HEK293 (cell line): Measurements from ENCODE around the gene MRC2.

ENCODE experiments used
- CTCF ChIA-PET: fragments of 350-600 bp; formaldehyde crosslinking; extraction: SDS; loops from one replicate; lab custom pipeline; 2021; ENCODE audit warnings: antibody characterized with exemption; lab: Yijun Ruan, JAX
- POLR2A ChIA-PET: fragments of 300-600 bp; formaldehyde crosslinking; extraction: SDS; loops from one replicate; lab custom pipeline; 2020; ENCODE audit warnings: antibody characterized with exemption, inconsistent platforms; lab: Yijun Ruan, JAX
- H3K27ac ChIP-seq: fragments of 200-500 bp; sonication (Bioruptor generic); 2 replicates; pipeline ENCODE4 v1.5.1; 2014; ENCODE audit warnings: low read depth, low read length, control low read depth, inconsistent platforms; ENCODE audit errors: extremely low read depth
- H3K36me3 ChIP-seq, 2 experiments: fragments of 200-500 bp in 1 of 2; sonication (Bioruptor generic) in 1 of 2; 1 replicate in 1 of 2; 2 replicates in 1 of 2; pipeline ENCODE4 v1.5.1; 2014 to 2017; ENCODE audit warnings: inconsistent platforms in 2 of 2, low read length in 2 of 2; ENCODE audit not compliant: control insufficient read depth in 2 of 2, insufficient read depth in 1 of 2
- H3K4me1 ChIP-seq: fragments of 200-500 bp; sonication (Bioruptor generic); 2 replicates; pipeline ENCODE4 v1.5.1; 2014; ENCODE audit warnings: mild to moderate bottlenecking, low read length, inconsistent platforms; ENCODE audit not compliant: control insufficient read depth, insufficient read depth
- H3K4me3 ChIP-seq: 2 replicates; pipeline ENCODE4 v1.5.1; 2011; ENCODE audit warnings: low read depth, mild to moderate bottlenecking, control low read depth, low read length, moderate library complexity
- H3K9me3 ChIP-seq: fragments of 200-500 bp; sonication (Bioruptor generic); 2 replicates; pipeline ENCODE4 v1.5.1; 2014; ENCODE audit warnings: low read depth, low read length, inconsistent platforms; ENCODE audit not compliant: control insufficient read depth, insufficient read depth
- GLI2 ChIP-seq: fragments of 450-650 bp; formaldehyde crosslinking; IDR thresholded peaks from 2 replicates; pipeline ENCODE4; 2017; ENCODE audit warnings: missing biosample characterization, missing genetic modification characterization, low read depth, borderline replicate concordance
- HOXC10 ChIP-seq: sonication (generic); formaldehyde crosslinking; IDR thresholded peaks from 2 replicates; pipeline ENCODE4 v1.8.1; 2023; ENCODE audit warnings: mild to moderate bottlenecking, missing genetic modification reagents
- KLF8 ChIP-seq: fragments of 450-650 bp; formaldehyde crosslinking; IDR thresholded peaks from 2 replicates; pipeline ENCODE4 v1.5.1; 2016; ENCODE audit warnings: missing biosample characterization, missing genetic modification characterization
- SP7 ChIP-seq: fragments of 450-650 bp; formaldehyde crosslinking; IDR thresholded peaks from 2 replicates; pipeline ENCODE4 v1.5.1; 2016; ENCODE audit warnings: missing biosample characterization, missing genetic modification characterization
- WT1 ChIP-seq: fragments of 450-650 bp; formaldehyde crosslinking; IDR thresholded peaks from 2 replicates; pipeline ENCODE4 v1.5.1; 2016; ENCODE audit warnings: missing biosample characterization, missing genetic modification characterization
- ZNF114 ChIP-seq: fragments of 450-650 bp; formaldehyde crosslinking; IDR thresholded peaks from 2 replicates; pipeline ENCODE4 v1.5.0; 2017; ENCODE audit warnings: missing biosample characterization, missing genetic modification characterization
- ZNF184 ChIP-seq: fragments of 450-650 bp; IDR thresholded peaks from 2 replicates; pipeline ENCODE4 v1.5.1; 2018; ENCODE audit warnings: missing biosample characterization, mild to moderate bottlenecking, missing genetic modification characterization
- ZNF202 ChIP-seq: fragments of 450-650 bp; formaldehyde crosslinking; IDR thresholded peaks from 2 replicates; pipeline ENCODE4 v1.5.1; 2016; ENCODE audit warnings: missing biosample characterization, missing genetic modification characterization, borderline replicate concordance
- ZNF366 ChIP-seq: fragments of 450-650 bp; formaldehyde crosslinking; conservative IDR thresholded peaks from 2 replicates; pipeline ENCODE4 v1.5.1; 2016; ENCODE audit warnings: missing biosample characterization, missing genetic modification characterization
- ZNF416 ChIP-seq: fragments of 450-650 bp; formaldehyde crosslinking; IDR thresholded peaks from 2 replicates; pipeline ENCODE4 v1.5.1; 2016; ENCODE audit warnings: missing biosample characterization, missing genetic modification characterization
- ZNF514 ChIP-seq: fragments of 450-650 bp; formaldehyde crosslinking; IDR thresholded peaks from 2 replicates; pipeline ENCODE4 v1.5.1; 2016; ENCODE audit warnings: missing biosample characterization, missing genetic modification characterization
- TF ChIP-seq, protein P1 (sequence below): fragments of 450-650 bp; formaldehyde crosslinking; IDR thresholded peaks from 2 replicates; pipeline ENCODE4 v1.5.1; 2016; ENCODE audit warnings: missing biosample characterization, missing genetic modification characterization
- TF ChIP-seq, protein P2 (sequence below): fragments of 450-650 bp; formaldehyde crosslinking; IDR thresholded peaks from 2 replicates; pipeline ENCODE4 v1.5.1; 2016; ENCODE audit warnings: missing biosample characterization, missing genetic modification characterization, borderline replicate concordance
- TF ChIP-seq, protein P3 (sequence below): fragments of 450-650 bp; formaldehyde crosslinking; IDR thresholded peaks from 2 replicates; pipeline ENCODE4 v1.5.1; 2016; ENCODE audit warnings: missing biosample characterization, missing genetic modification characterization
- TF ChIP-seq, protein P4 (sequence below): fragments of 450-650 bp; formaldehyde crosslinking; IDR thresholded peaks from 2 replicates; pipeline ENCODE4 v1.5.1; 2016; ENCODE audit warnings: missing biosample characterization, missing genetic modification characterization, borderline replicate concordance
- TF ChIP-seq, protein P5 (sequence below): fragments of 450-650 bp; formaldehyde crosslinking; IDR thresholded peaks from 2 replicates; pipeline ENCODE4 v1.5.1; 2016; ENCODE audit warnings: missing biosample characterization, missing genetic modification characterization, low read depth
- TF ChIP-seq, protein P6 (sequence below): sonication (generic); formaldehyde crosslinking; IDR thresholded peaks from 2 replicates; pipeline ENCODE4 v1.8.1; 2022; ENCODE audit warnings: mild to moderate bottlenecking, moderate library complexity, missing genetic modification reagents
- TF ChIP-seq, protein P7 (sequence below): fragments of 450-650 bp; formaldehyde crosslinking; IDR thresholded peaks from 2 replicates; pipeline ENCODE4 v1.5.1; 2017; ENCODE audit warnings: missing biosample characterization, missing genetic modification characterization

Gene MRC2

DNA sequence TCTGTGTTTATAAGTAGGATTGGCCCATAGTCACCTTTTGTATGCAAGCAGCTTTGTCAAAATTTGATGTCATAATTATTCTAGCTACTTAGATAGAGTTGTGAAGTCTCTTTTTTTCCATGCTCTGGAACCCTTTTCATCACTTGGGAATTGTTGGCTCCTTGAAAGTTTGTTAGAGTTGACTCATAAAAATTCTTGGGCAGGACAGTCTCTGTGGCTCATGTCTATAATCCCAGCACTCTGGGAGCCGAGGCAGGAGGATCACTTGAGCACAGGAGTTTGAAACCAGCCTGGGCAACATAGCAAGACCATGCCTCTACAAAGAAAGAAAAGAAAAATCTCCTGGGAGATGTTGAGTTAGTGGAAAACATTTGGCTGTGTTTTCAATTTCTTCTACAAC is 45.7 kb upstream of the MRC2 start:
- H3K9me3 ChIP-seq: no peaks in the 10 kb centered on the region
- TF ChIP-seq, protein P1, sequence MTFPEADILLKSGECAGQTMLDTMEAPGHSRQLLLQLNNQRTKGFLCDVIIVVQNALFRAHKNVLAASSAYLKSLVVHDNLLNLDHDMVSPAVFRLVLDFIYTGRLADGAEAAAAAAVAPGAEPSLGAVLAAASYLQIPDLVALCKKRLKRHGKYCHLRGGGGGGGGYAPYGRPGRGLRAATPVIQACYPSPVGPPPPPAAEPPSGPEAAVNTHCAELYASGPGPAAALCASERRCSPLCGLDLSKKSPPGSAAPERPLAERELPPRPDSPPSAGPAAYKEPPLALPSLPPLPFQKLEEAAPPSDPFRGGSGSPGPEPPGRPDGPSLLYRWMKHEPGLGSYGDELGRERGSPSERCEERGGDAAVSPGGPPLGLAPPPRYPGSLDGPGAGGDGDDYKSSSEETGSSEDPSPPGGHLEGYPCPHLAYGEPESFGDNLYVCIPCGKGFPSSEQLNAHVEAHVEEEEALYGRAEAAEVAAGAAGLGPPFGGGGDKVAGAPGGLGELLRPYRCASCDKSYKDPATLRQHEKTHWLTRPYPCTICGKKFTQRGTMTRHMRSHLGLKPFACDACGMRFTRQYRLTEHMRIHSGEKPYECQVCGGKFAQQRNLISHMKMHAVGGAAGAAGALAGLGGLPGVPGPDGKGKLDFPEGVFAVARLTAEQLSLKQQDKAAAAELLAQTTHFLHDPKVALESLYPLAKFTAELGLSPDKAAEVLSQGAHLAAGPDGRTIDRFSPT: no peak
- TF ChIP-seq, protein P2, sequence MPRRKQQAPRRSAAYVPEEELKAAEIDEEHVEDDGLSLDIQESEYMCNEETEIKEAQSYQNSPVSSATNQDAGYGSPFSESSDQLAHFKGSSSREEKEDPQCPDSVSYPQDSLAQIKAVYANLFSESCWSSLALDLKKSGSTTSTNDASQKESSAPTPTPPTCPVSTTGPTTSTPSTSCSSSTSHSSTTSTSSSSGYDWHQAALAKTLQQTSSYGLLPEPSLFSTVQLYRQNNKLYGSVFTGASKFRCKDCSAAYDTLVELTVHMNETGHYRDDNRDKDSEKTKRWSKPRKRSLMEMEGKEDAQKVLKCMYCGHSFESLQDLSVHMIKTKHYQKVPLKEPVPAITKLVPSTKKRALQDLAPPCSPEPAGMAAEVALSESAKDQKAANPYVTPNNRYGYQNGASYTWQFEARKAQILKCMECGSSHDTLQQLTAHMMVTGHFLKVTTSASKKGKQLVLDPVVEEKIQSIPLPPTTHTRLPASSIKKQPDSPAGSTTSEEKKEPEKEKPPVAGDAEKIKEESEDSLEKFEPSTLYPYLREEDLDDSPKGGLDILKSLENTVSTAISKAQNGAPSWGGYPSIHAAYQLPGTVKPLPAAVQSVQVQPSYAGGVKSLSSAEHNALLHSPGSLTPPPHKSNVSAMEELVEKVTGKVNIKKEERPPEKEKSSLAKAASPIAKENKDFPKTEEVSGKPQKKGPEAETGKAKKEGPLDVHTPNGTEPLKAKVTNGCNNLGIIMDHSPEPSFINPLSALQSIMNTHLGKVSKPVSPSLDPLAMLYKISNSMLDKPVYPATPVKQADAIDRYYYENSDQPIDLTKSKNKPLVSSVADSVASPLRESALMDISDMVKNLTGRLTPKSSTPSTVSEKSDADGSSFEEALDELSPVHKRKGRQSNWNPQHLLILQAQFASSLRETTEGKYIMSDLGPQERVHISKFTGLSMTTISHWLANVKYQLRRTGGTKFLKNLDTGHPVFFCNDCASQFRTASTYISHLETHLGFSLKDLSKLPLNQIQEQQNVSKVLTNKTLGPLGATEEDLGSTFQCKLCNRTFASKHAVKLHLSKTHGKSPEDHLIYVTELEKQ (tag by site-specific recombination): no peak
- TF ChIP-seq, protein P3, sequence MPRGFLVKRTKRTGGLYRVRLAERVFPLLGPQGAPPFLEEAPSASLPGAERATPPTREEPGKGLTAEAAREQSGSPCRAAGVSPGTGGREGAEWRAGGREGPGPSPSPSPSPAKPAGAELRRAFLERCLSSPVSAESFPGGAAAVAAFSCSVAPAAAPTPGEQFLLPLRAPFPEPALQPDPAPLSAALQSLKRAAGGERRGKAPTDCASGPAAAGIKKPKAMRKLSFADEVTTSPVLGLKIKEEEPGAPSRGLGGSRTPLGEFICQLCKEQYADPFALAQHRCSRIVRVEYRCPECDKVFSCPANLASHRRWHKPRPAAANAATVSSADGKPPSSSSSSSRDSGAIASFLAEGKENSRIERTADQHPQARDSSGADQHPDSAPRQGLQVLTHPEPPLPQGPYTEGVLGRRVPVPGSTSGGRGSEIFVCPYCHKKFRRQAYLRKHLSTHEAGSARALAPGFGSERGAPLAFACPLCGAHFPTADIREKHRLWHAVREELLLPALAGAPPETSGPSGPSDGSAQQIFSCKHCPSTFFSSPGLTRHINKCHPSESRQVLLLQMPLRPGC (tag by site-specific recombination): no peak
- TF ChIP-seq, protein P4, sequence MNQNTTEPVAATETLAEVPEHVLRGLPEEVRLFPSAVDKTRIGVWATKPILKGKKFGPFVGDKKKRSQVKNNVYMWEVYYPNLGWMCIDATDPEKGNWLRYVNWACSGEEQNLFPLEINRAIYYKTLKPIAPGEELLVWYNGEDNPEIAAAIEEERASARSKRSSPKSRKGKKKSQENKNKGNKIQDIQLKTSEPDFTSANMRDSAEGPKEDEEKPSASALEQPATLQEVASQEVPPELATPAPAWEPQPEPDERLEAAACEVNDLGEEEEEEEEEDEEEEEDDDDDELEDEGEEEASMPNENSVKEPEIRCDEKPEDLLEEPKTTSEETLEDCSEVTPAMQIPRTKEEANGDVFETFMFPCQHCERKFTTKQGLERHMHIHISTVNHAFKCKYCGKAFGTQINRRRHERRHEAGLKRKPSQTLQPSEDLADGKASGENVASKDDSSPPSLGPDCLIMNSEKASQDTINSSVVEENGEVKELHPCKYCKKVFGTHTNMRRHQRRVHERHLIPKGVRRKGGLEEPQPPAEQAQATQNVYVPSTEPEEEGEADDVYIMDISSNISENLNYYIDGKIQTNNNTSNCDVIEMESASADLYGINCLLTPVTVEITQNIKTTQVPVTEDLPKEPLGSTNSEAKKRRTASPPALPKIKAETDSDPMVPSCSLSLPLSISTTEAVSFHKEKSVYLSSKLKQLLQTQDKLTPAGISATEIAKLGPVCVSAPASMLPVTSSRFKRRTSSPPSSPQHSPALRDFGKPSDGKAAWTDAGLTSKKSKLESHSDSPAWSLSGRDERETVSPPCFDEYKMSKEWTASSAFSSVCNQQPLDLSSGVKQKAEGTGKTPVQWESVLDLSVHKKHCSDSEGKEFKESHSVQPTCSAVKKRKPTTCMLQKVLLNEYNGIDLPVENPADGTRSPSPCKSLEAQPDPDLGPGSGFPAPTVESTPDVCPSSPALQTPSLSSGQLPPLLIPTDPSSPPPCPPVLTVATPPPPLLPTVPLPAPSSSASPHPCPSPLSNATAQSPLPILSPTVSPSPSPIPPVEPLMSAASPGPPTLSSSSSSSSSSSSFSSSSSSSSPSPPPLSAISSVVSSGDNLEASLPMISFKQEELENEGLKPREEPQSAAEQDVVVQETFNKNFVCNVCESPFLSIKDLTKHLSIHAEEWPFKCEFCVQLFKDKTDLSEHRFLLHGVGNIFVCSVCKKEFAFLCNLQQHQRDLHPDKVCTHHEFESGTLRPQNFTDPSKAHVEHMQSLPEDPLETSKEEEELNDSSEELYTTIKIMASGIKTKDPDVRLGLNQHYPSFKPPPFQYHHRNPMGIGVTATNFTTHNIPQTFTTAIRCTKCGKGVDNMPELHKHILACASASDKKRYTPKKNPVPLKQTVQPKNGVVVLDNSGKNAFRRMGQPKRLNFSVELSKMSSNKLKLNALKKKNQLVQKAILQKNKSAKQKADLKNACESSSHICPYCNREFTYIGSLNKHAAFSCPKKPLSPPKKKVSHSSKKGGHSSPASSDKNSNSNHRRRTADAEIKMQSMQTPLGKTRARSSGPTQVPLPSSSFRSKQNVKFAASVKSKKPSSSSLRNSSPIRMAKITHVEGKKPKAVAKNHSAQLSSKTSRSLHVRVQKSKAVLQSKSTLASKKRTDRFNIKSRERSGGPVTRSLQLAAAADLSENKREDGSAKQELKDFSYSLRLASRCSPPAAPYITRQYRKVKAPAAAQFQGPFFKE: no peak
- no peak for TF ChIP-seq HOXC10 (CRISPR knock-in tag)
- TF ChIP-seq ZNF184 (tag by site-specific recombination): no peak
- no peak for TF ChIP-seq ZNF416 (tag by site-specific recombination)
- TF ChIP-seq GLI2 (tag by site-specific recombination): no peak
- TF ChIP-seq ZNF114 (tag by site-specific recombination): no peak
- TF ChIP-seq, protein P5, sequence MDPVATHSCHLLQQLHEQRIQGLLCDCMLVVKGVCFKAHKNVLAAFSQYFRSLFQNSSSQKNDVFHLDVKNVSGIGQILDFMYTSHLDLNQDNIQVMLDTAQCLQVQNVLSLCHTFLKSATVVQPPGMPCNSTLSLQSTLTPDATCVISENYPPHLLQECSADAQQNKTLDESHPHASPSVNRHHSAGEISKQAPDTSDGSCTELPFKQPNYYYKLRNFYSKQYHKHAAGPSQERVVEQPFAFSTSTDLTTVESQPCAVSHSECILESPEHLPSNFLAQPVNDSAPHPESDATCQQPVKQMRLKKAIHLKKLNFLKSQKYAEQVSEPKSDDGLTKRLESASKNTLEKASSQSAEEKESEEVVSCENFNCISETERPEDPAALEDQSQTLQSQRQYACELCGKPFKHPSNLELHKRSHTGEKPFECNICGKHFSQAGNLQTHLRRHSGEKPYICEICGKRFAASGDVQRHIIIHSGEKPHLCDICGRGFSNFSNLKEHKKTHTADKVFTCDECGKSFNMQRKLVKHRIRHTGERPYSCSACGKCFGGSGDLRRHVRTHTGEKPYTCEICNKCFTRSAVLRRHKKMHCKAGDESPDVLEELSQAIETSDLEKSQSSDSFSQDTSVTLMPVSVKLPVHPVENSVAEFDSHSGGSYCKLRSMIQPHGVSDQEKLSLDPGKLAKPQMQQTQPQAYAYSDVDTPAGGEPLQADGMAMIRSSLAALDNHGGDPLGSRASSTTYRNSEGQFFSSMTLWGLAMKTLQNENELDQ: no peak
- TF ChIP-seq WT1 (tag by site-specific recombination): no peak
- TF ChIP-seq, protein P6, sequence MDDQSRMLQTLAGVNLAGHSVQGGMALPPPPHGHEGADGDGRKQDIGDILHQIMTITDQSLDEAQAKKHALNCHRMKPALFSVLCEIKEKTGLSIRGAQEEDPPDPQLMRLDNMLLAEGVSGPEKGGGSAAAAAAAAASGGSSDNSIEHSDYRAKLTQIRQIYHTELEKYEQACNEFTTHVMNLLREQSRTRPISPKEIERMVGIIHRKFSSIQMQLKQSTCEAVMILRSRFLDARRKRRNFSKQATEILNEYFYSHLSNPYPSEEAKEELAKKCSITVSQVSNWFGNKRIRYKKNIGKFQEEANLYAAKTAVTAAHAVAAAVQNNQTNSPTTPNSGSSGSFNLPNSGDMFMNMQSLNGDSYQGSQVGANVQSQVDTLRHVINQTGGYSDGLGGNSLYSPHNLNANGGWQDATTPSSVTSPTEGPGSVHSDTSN: no peak
- no peak for TF ChIP-seq ZNF514 (tag by site-specific recombination)
- TF ChIP-seq, protein P7, sequence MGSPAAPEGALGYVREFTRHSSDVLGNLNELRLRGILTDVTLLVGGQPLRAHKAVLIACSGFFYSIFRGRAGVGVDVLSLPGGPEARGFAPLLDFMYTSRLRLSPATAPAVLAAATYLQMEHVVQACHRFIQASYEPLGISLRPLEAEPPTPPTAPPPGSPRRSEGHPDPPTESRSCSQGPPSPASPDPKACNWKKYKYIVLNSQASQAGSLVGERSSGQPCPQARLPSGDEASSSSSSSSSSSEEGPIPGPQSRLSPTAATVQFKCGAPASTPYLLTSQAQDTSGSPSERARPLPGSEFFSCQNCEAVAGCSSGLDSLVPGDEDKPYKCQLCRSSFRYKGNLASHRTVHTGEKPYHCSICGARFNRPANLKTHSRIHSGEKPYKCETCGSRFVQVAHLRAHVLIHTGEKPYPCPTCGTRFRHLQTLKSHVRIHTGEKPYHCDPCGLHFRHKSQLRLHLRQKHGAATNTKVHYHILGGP: no peak
- no peak for TF ChIP-seq ZNF366 (tag by site-specific recombination)
- no peak for TF ChIP-seq KLF8
- TF ChIP-seq ZNF202 (tag by site-specific recombination): no peak
- no peak for TF ChIP-seq SP7 (tag by site-specific recombination)
- no peaks in the 10 kb centered on the region for H3K4me1 ChIP-seq
- peaks cover 59 to 70% of the 10 kb centered on the region in 2 experiments for H3K36me3 ChIP-seq
- ChIA-PET POLR2A (no interaction called here), CTCF (interaction anchor here (0.7 kb wide), 1 partner anchor 12 kb away, joined by 3 read pairs; no protein-coding TSS in a partner anchor)
- no peak overlapping the region for H3K4me3 ChIP-seq
- no peak overlapping the region for H3K27ac ChIP-seq
